Measurements from ENCODE around the gene RHOJ.
"Not testable (repeated sequence)": the region's sequence is repeated elsewhere in the genome, so short reads cannot be mapped to it uniquely, and the experiment has no call there.

Gene RHOJ

DNA sequence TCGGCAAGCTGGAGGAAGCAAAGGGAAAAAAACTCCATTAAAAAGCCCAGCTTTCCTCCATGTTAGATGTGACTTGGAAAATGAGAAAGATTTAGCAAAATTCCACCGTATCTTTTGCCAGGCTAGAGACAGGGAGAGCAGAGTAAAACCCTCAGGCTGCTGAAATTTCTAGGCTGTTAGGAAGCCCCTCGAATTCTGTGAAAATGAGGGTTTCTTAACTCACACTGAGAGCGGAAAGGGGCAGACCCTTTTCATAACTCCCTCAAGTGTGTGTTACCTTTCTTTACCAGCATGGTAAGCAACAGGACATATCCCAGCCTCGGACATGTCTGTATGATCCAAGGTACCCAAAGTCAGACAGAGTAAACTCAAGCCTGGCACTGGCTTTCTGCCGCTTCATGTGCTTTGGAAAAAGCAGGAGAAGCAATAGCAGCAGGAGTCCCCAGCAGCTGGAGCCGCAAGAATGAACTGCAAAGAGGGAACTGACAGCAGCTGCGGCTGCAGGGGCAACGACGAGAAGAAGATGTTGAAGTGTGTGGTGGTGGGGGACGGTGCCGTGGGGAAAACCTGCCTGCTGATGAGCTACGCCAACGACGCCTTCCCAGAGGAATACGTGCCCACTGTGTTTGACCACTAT lies at the start of gene RHOJ:
RHOJ (plus strand) TSS at position 37 of the 637 bp plus-strand sequence; CDS start at position 464, 427 bp downstream.
- no peaks in the 10 kb centered on the region for H3K27me3 ChIP-seq (ENCODE audit: control insufficient read depth in 1 of 2, insufficient read depth in 2 of 2, low read length in 2 of 2)
- H3K9me3 ChIP-seq (ENCODE audit: low read length), result no peaks in the 10 kb centered on the region
- peak within 1 kb of the TSS; percentile 52 to 68 for H3K4me3 ChIP-seq (ENCODE audit: low read depth in 1 of 2, low read length in 2 of 2)
- peak within 1 kb of the TSS; percentile 67 for H3K9ac ChIP-seq (ENCODE audit: low read length)
- no peaks in the 10 kb centered on the region for H3K36me3 ChIP-seq (ENCODE audit: insufficient read depth, low read length)
- peaks cover 9% of the 10 kb centered on the region for H3K4me1 ChIP-seq (ENCODE audit: insufficient read depth, low read length)
- peak within 1 kb of the TSS; percentile 80 for H3K27ac ChIP-seq (ENCODE audit: low read depth, low read length)

DNA sequence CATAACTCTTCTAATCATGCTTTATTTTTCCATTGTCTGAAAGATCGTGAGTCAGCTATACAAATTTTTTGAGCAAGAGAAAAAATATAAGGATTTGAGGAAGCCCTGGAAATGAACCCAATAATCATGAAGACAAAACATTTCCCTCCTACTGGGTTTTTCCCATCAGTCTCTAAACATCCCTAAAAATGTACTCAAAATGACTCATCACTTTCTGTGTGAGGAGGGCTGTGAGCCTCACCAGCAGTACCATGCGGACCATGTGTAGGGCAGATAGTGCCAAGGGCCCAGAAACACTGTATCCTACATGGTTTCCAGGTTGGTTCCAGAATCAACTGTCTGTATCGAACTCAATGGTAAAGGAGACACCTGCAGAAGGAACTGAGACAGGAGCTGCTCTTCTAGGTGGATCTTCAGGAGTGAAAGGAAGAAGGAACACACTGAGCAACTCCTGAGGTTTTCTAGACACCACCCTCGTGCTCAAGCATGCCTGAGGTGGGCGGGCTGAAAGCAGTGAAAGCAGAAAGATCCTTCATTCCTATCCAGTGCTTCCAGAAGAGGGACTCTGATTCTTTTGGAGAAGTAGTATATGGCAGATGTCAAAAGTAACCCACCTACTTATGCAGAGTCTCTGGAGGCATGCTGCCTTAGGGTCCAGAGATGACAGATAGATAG lies 48.6 kb upstream of the RHOJ start:
- Histone ChIP-seq H3K4me3 (ENCODE audit: low read depth in 1 of 2, low read length in 2 of 2) (no peak overlapping the region), H3K27me3 (ENCODE audit: control insufficient read depth in 1 of 2, insufficient read depth in 2 of 2, low read length in 2 of 2) (no peaks in the 10 kb centered on the region), H3K9ac (ENCODE audit: low read length) (no peak overlapping the region), H3K4me1 (ENCODE audit: insufficient read depth, low read length) (no peaks in the 10 kb centered on the region), H3K36me3 (ENCODE audit: insufficient read depth, low read length) (no peaks in the 10 kb centered on the region), H3K27ac (ENCODE audit: low read depth, low read length) (no peak overlapping the region), H3K9me3 (ENCODE audit: low read length) (no peaks in the 10 kb centered on the region)

DNA sequence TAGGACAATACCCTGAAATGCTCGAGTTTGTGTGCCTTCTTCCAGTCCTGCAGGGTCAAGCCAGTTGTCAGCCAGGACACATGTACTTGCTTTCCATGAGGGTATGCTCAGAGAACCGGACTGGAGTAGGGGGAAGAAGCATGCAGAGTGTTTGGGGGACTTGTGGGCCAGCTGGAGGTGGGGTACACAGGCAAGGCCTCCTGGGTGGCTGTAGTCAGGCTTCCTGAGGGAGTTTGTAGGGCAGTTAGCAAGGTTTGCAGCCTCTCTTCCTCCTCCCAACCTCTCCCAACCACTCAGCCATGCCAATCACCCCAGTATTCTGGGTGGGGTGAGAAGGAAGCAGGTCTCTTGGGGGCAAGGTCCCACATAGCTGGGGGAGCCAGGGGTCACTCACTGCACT lies 47.0 kb upstream of the RHOJ start:
- Histone ChIP-seq H3K9me3 (ENCODE audit: low read length) (no peaks in the 10 kb centered on the region), H3K36me3 (ENCODE audit: insufficient read depth, low read length) (no peaks in the 10 kb centered on the region), H3K27ac (ENCODE audit: low read depth, low read length) (no peak overlapping the region), H3K9ac (ENCODE audit: low read length) (no peak overlapping the region), H3K4me3 (ENCODE audit: low read depth in 1 of 2, low read length in 2 of 2) (no peak overlapping the region), H3K4me1 (ENCODE audit: insufficient read depth, low read length) (no peaks in the 10 kb centered on the region), H3K27me3 (ENCODE audit: control insufficient read depth in 1 of 2, insufficient read depth in 2 of 2, low read length in 2 of 2) (no peaks in the 10 kb centered on the region)

DNA sequence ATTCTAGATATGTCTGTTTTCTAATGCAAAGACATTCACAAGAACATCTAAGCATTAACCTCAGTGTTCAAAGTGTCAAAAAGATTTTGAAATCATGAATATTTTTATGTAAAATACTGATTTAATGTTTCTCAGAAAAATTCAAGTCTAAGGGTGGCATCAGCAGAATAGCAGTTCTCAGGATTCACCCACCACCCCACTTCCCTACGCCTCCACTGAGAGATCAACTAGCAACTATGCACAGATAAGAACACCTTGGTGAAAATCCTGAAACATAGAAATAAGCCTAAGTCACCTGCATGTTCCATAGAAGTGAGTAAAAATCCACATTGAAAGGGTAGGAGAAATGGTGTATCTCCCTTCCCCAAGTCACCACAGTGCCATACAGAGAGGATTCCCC lies 40.9 kb upstream of the RHOJ start:
- no peaks in the 10 kb centered on the region for H3K9me3 ChIP-seq (ENCODE audit: low read length)
- H3K27me3 ChIP-seq (ENCODE audit: control insufficient read depth in 1 of 2, insufficient read depth in 2 of 2, low read length in 2 of 2), result no peaks in the 10 kb centered on the region
- no peak overlapping the region for H3K4me3 ChIP-seq (ENCODE audit: low read depth in 1 of 2, low read length in 2 of 2)
- no peak overlapping the region for H3K9ac ChIP-seq (ENCODE audit: low read length)
- H3K27ac ChIP-seq (ENCODE audit: low read depth, low read length), result no peak overlapping the region
- H3K4me1 ChIP-seq (ENCODE audit: insufficient read depth, low read length), result no peaks in the 10 kb centered on the region
- H3K36me3 ChIP-seq (ENCODE audit: insufficient read depth, low read length), result no peaks in the 10 kb centered on the region

DNA sequence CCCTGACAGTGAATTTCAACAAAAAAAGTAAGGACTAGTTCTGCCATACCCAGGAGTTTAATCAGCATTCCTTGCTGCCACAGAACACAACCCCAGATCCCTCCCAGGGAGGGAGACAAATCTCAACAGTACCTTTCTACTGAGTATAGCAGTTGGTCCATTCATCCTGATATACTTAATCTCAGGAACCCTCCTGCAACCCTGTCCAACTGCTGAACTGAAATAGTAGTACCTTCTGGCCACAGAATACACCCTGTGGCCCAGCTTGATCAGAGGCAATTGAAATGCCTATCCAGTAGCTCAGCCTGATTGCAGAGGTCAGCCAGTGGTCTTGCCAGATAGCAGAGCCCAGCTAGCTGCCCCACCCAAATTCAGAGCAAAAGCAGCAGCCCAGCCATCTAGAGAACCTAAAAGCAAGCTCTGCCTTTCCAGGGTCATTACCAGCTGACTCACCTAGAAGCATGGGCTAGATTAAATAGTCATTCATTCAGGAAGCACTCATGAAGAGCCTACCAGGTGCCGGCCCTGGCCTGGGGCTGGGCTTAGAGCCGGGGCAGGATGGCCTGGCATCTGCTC lies 40.0 kb upstream of the RHOJ start:
- Histone ChIP-seq H3K4me3 (ENCODE audit: low read depth in 1 of 2, low read length in 2 of 2) (no peak overlapping the region), H3K9me3 (ENCODE audit: low read length) (no peaks in the 10 kb centered on the region), H3K27ac (ENCODE audit: low read depth, low read length) (no peak overlapping the region), H3K9ac (ENCODE audit: low read length) (no peak overlapping the region), H3K36me3 (ENCODE audit: insufficient read depth, low read length) (no peaks in the 10 kb centered on the region), H3K27me3 (ENCODE audit: control insufficient read depth in 1 of 2, insufficient read depth in 2 of 2, low read length in 2 of 2) (no peaks in the 10 kb centered on the region), H3K4me1 (ENCODE audit: insufficient read depth, low read length) (no peaks in the 10 kb centered on the region)

DNA sequence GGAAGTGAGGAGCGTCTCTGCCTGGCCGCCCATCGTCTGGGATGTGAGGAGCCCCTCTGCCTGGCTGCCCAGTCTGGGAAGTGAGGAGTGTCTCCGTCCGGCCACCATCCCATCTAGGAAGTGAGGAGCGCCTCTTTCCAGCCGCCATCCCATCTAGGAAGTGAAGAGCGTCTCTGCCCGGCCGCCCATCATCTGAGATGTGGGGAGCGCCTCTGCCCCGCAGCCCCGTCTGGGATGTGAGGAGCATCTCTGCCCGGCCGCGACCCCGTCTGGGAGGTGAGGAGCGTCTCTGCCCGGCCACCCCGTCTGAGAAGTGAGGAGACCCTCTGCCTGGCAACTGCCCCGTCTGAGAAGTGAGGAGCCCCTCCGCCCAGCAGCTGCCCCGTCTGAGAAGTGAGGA lies 39.0 kb upstream of the RHOJ start:
- H3K27me3 ChIP-seq (ENCODE audit: control insufficient read depth in 1 of 2, insufficient read depth in 2 of 2, low read length in 2 of 2); H3K9ac ChIP-seq (ENCODE audit: low read length); H3K9me3 ChIP-seq (ENCODE audit: low read length); H3K27ac ChIP-seq (ENCODE audit: low read depth, low read length); H3K4me3 ChIP-seq (ENCODE audit: low read depth in 1 of 2, low read length in 2 of 2); H3K36me3 ChIP-seq (ENCODE audit: insufficient read depth, low read length); H3K4me1 ChIP-seq (ENCODE audit: insufficient read depth, low read length): not testable (repeated sequence)

DNA sequence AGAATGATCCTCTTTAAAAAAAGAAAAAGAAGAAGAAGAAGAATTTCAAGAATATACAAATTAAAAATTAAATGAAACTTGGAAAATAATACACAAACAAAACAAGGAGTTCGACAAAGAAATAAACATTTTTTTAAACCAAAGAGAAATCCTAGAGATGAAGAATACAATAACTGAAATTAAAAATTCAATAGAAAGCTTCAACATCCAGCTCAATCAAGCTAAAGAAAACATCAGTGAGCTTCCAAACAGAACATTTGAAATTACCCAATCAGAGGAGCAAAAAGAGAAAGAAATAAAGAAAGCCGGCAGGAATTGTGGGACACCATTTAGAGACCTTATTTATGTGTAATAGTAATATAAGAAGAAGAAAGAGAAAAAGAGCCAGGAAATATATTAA lies 37.2 kb upstream of the RHOJ start:
- Histone ChIP-seq H3K27ac (ENCODE audit: low read depth, low read length) (no peak overlapping the region), H3K4me1 (ENCODE audit: insufficient read depth, low read length) (no peaks in the 10 kb centered on the region), H3K4me3 (ENCODE audit: low read depth in 1 of 2, low read length in 2 of 2) (no peak overlapping the region), H3K9ac (ENCODE audit: low read length) (no peak overlapping the region), H3K9me3 (ENCODE audit: low read length) (no peaks in the 10 kb centered on the region), H3K36me3 (ENCODE audit: insufficient read depth, low read length) (no peaks in the 10 kb centered on the region), H3K27me3 (ENCODE audit: control insufficient read depth in 1 of 2, insufficient read depth in 2 of 2, low read length in 2 of 2) (no peaks in the 10 kb centered on the region)

DNA sequence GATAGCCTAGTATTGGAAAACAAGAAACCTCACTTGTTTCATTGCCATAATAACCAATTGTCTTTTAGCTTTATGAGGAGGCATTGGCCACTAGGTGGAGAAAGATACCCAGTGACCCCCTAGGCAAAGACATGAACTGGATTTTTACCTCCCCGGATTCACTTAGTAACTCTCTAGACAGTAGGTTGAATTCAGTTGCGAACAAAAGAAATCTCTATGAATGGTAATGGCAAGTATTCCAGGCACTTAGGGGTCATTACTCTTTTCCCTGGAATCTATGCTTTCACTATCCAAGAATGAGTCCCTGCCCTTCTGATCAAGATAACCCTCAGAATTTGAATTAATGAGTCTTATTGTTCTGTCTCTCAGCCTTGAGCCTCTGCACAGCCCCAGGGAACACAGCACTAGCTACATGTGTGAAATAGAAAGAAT lies 29.5 kb upstream of the RHOJ start:
- H3K36me3 ChIP-seq (ENCODE audit: insufficient read depth, low read length), result no peaks in the 10 kb centered on the region
- H3K4me1 ChIP-seq (ENCODE audit: insufficient read depth, low read length), result peaks cover 16% of the 10 kb centered on the region
- no peaks in the 10 kb centered on the region for H3K27me3 ChIP-seq (ENCODE audit: control insufficient read depth in 1 of 2, insufficient read depth in 2 of 2, low read length in 2 of 2)
- no peak overlapping the region for H3K4me3 ChIP-seq (ENCODE audit: low read depth in 1 of 2, low read length in 2 of 2)
- no peaks in the 10 kb centered on the region for H3K9me3 ChIP-seq (ENCODE audit: low read length)
- H3K27ac ChIP-seq (ENCODE audit: low read depth, low read length), result no peak overlapping the region
- H3K9ac ChIP-seq (ENCODE audit: low read length), result no peak overlapping the region

DNA sequence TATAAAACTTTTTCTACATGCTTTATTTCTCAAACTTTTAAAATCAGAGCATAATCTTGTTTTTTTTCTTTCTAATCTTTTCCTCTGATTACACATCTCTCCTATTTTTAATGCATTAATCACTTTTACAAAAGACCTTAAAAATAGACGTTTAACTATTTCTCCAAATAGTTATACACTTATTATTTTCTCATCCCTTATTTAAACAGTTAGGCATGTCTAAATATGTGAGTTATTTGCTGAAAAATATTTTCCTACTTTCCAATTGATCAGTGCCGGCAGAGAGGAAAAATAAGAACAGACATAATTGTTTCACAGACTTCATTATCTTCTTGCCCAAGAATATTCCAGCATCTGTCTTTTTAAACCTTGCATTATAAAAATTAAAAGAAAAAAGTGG lies 28.7 kb upstream of the RHOJ start:
- Histone ChIP-seq H3K27ac (ENCODE audit: low read depth, low read length) (no peak overlapping the region), H3K36me3 (ENCODE audit: insufficient read depth, low read length) (no peaks in the 10 kb centered on the region), H3K9ac (ENCODE audit: low read length) (no peak overlapping the region), H3K9me3 (ENCODE audit: low read length) (no peaks in the 10 kb centered on the region), H3K4me3 (ENCODE audit: low read depth in 1 of 2, low read length in 2 of 2) (no peak overlapping the region), H3K4me1 (ENCODE audit: insufficient read depth, low read length) (peaks cover 18% of the 10 kb centered on the region), H3K27me3 (ENCODE audit: control insufficient read depth in 1 of 2, insufficient read depth in 2 of 2, low read length in 2 of 2) (no peaks in the 10 kb centered on the region)

DNA sequence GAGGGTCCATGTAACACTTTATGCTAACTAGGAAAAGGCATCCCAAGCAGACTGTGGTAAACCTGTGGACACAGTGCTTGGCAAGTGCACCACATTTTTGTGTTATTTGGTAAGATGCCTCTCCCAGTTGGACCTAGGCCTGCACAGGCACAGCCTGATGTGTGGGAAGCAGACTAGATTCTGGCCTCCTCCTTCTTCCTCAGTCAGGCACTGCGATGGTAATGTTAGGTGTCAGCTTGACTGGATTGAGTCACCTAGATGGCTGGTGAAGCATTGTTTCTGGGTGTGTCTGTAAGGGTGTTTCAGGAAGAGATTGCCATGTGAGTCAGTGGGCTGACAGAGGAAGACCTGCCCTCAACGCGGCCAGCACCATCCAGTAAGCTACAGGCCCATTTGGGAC lies 25.3 kb upstream of the RHOJ start:
- Histone ChIP-seq H3K36me3 (ENCODE audit: insufficient read depth, low read length) (no peaks in the 10 kb centered on the region), H3K4me1 (ENCODE audit: insufficient read depth, low read length) (peaks cover 18% of the 10 kb centered on the region), H3K9ac (ENCODE audit: low read length) (no peak overlapping the region), H3K4me3 (ENCODE audit: low read depth in 1 of 2, low read length in 2 of 2) (no peak overlapping the region), H3K9me3 (ENCODE audit: low read length) (no peaks in the 10 kb centered on the region), H3K27ac (ENCODE audit: low read depth, low read length) (no peak overlapping the region), H3K27me3 (ENCODE audit: control insufficient read depth in 1 of 2, insufficient read depth in 2 of 2, low read length in 2 of 2) (no peaks in the 10 kb centered on the region)

DNA sequence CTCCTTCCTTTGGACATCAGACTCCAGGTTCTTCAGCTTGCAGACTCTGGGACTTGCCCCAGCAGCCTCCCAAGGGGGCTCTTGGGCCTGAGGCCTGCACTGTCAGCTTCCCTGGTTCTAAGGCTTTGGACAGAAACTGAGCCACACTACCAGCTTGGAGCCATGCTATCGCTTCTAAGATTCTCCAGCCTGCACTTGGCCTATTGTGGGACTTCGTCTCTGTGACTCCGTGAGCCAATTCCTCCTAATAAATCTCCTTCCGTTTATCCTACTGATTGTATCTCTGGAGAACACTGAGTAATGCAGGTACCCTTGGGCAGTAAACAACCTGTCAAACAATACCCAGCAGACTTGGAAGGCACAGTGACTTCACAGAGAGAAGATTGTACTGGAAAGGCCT lies 24.9 kb upstream of the RHOJ start:
- Histone ChIP-seq H3K4me1 (ENCODE audit: insufficient read depth, low read length) (peaks cover 18% of the 10 kb centered on the region), H3K4me3 (ENCODE audit: low read depth in 1 of 2, low read length in 2 of 2) (no peak overlapping the region), H3K27me3 (ENCODE audit: control insufficient read depth in 1 of 2, insufficient read depth in 2 of 2, low read length in 2 of 2) (no peaks in the 10 kb centered on the region), H3K9me3 (ENCODE audit: low read length) (no peaks in the 10 kb centered on the region), H3K27ac (ENCODE audit: low read depth, low read length) (no peak overlapping the region), H3K36me3 (ENCODE audit: insufficient read depth, low read length) (no peaks in the 10 kb centered on the region), H3K9ac (ENCODE audit: low read length) (no peak overlapping the region)

DNA sequence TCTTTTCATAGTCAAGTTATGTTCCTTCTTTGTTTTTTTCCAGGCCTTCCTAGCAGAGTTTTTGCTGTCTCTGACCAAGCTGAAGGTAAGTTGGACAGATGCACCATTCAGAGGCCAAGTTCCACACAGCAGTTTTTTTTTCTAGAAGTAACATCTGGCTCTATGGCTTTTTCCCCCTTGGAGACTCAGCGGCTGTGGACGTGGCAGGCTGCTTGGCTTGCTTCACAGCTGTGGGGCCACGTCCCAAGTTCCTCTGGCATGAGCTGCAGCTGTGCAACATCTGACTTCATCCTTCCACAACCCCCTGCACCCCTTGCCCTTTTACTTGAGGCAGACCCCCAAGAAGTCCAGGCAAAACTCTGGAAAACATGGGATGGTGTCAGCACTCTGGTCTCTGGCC lies 24.2 kb upstream of the RHOJ start:
- Histone ChIP-seq H3K9me3 (ENCODE audit: low read length) (no peaks in the 10 kb centered on the region), H3K4me3 (ENCODE audit: low read depth in 1 of 2, low read length in 2 of 2) (no peak overlapping the region), H3K36me3 (ENCODE audit: insufficient read depth, low read length) (no peaks in the 10 kb centered on the region), H3K27ac (ENCODE audit: low read depth, low read length) (no peak overlapping the region), H3K9ac (ENCODE audit: low read length) (no peak overlapping the region), H3K27me3 (ENCODE audit: control insufficient read depth in 1 of 2, insufficient read depth in 2 of 2, low read length in 2 of 2) (no peaks in the 10 kb centered on the region), H3K4me1 (ENCODE audit: insufficient read depth, low read length) (peaks cover 15% of the 10 kb centered on the region)

Data from muscle layer of colon (tissue), 2 donors.